ENCODE measurements around the gene CD55. TPM values are rescaled to one million over a fixed set of nuclear protein-coding genes. Genes with fewer than 3 reads are reported as not detected.
"Not testable (repeated sequence)": the region's sequence is repeated elsewhere in the genome, so short reads cannot be mapped to it uniquely, and the experiment has no call there.

The CD55 gene
- total RNA-seq, 2 experiments from 2014 or later = 103 TPM

GRCh38 chr1:207302618-207303393 is 18.7 kb upstream of the CD55 start:
- ChIA-PET CTCF (no interaction called here), POLR2A (no interaction called here)

GRCh38 chr1:207304710-207305488 is 16.6 kb upstream of the CD55 start:
- ChIA-PET CTCF (interaction anchor here (0.8 kb wide), 1 partner anchor 255 kb away, joined by 3 read pairs; no protein-coding TSS in a partner anchor), POLR2A (no interaction called here)

- POLR2A ChIA-PET = no interaction called here
- CTCF ChIA-PET = interaction anchor here (0.8 kb wide), 1 partner anchor 256 kb away, joined by 3 read pairs; no protein-coding TSS in a partner anchor
Observed at GRCh38 chr1:207305489-207305873, 16.0 kb upstream of the CD55 start.

- ChIA-PET CTCF (no interaction called here), POLR2A (no interaction called here)
Observed at GRCh38 chr1:207306023-207306422, 15.5 kb upstream of the CD55 start.

- ChIA-PET CTCF (no interaction called here), POLR2A (no interaction called here)
Observed at GRCh38 chr1:207306603-207307002, 14.9 kb upstream of the CD55 start.

GRCh38 chr1:207308451-207309190 is 12.9 kb upstream of the CD55 start:
- ChIA-PET CTCF (no interaction called here), POLR2A (no interaction called here)

- ChIA-PET POLR2A (no interaction called here), CTCF (no interaction called here)
Observed at GRCh38 chr1:207309745-207310273, 11.7 kb upstream of the CD55 start.

- POLR2A ChIA-PET = no interaction called here
- CTCF ChIA-PET = interaction anchor here (1.4 kb wide), 1 partner anchor 9 kb away, joined by 3 read pairs; the partner anchor contains the start of gene CD55
Observed at GRCh38 chr1:207311888-207312603, 9.4 kb upstream of the CD55 start.

- ChIA-PET CTCF (interaction anchor here (1.4 kb wide), 1 partner anchor 9 kb away, joined by 3 read pairs; the partner anchor contains the start of gene CD55), POLR2A (no interaction called here)
Observed at GRCh38 chr1:207312604-207312920, 8.9 kb upstream of the CD55 start.

GRCh38 chr1:207313131-207313530 is 8.3 kb upstream of the CD55 start:
- POLR2A ChIA-PET = no interaction called here
- CTCF ChIA-PET = no interaction called here

GRCh38 chr1:207314816-207315215 is 6.7 kb upstream of the CD55 start:
- CTCF ChIA-PET = no interaction called here

GRCh38 chr1:207315435-207315834 is 6.0 kb upstream of the CD55 start:
- ChIA-PET POLR2A (no interaction called here), CTCF (no interaction called here)

More at GRCh38 chr1:207314816-207315215, 6.7 kb upstream of the CD55 start:
- POLR2A ChIA-PET = no interaction called here

GRCh38 chr1:207316141-207316540 is 5.3 kb upstream of the CD55 start:
- CTCF ChIA-PET = no interaction called here
- POLR2A ChIA-PET = no interaction called here

GRCh38 chr1:207316622-207317391 is 4.7 kb upstream of the CD55 start:
- CTCF ChIA-PET = no interaction called here

GRCh38 chr1:207317561-207317960 is 3.9 kb upstream of the CD55 start:
- CTCF ChIA-PET = no interaction called here
- POLR2A ChIA-PET = no interaction called here

More at GRCh38 chr1:207316622-207317391, 4.7 kb upstream of the CD55 start:
- POLR2A ChIA-PET = no interaction called here

GRCh38 chr1:207318072-207318619 is 3.3 kb upstream of the CD55 start:
- CTCF ChIA-PET = no interaction called here

GRCh38 chr1:207319199-207319598 is 2.3 kb upstream of the CD55 start:
- ChIA-PET CTCF (no interaction called here), POLR2A (no interaction called here)

More at GRCh38 chr1:207318072-207318619, 3.3 kb upstream of the CD55 start:
- POLR2A ChIA-PET = no interaction called here

- POLR2A ChIA-PET, CTCF ChIA-PET: not testable (repeated sequence)
Observed at GRCh38 chr1:207320105-207320504, 1.4 kb upstream of the CD55 start.
